NCI-H1417 (cell line): ENCODE data around the gene SLC4A5.
"Not testable (repeated sequence)": the region's sequence is repeated elsewhere in the genome, so short reads cannot be mapped to it uniquely, and the experiment has no call there.

ENCODE experiments used
- DNase-seq, 3 experiments: peaks; one replicate each; lab custom pipeline; 2025; lab: John Stamatoyannopoulos, UW

SLC4A5 gene

GRCh38 chr2:74199275-74199701 lies 143.9 kb downstream of the SLC4A5 start:
- no peak for DNase-seq

DNA sequence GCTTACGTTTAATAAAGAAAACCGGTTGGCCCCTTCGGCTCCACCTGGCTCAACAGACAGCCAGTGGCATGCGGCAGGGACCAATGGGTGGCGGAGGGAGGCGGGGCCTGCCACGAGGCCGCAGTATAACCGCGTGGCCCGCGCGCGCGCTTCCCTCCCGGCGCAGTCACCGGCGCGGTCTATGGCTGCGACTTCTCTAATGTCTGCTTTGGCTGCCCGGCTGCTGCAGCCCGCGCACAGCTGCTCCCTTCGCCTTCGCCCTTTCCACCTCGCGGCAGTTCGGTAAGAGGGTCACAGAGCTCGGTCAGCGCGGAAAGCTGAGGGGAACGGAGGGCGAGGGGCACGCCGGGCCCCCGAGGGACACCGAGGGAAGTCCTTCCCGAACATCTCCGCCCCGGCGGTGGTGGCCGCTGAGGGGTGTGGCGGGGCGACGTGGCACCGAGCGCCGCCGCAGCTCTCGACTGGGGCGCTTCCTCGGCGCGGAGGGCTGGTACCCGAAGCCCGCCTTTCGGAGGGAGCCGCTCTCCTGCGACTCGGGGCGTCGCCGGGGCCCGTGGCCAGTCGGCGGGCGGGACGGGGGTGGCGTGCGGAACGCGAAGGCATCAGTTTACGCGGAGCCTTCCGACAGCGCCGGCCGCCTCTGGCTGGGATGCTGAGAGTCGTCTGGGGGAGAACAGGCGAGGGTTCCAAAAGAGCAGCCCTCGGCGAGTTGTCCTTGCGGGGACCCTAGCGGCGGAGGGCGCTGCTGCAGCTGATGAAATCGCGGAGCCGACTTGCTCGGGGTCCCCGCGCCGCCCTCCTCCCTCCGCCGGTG lies 144.5 kb downstream of the SLC4A5 start, which contains the start of gene MTHFD2:
Gene MTHFD2, plus strand, starts transcription at position 155 of the 814 bp plus-strand sequence. Its CDS starts 27 bp downstream, at position 182.
- peak; percentile 91 to 99 (median 97) for DNase-seq

DNA sequence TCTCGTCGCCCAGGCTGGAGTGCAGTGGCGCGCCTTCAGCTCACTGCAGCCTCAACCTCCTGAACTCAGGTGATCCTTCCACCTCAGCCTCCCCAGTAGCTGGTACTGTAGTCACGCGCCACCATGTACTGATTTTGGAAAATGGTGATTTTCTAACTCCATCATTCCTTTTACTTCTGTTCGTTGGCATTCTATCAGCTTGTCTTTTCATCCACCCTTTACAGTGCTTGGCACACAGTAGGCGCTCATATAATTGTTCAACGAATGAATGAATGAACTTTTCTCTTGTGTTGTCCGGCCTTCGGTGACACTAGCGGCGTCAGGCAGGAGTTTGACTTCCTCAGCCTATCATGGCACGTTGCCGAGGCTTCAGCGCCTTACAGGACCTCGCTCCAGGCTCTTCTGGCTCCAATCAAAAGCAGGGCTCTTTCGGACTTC lies 145.2 kb downstream of the SLC4A5 start:
- no peak for DNase-seq

DNA sequence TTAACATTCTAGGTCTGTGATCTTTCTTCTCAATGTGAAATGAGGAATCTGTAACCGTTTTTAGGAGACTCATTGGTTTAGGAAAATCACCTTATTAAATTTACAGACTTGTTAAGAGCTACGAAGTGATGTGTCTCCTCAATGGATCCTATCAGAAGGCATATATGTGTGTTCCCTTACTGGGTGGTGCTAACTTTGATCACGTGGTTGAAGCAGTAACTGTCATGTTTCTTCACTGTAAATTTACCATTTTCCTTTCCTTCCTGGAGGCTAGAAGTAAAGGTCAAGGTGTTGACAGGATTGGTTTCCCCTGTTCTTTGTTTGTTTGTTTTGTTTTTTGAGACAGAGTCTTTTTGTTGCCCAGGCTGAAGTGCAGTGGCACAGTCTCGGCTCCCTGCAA lies 146.2 kb downstream of the SLC4A5 start:
- no peak for DNase-seq

DNA sequence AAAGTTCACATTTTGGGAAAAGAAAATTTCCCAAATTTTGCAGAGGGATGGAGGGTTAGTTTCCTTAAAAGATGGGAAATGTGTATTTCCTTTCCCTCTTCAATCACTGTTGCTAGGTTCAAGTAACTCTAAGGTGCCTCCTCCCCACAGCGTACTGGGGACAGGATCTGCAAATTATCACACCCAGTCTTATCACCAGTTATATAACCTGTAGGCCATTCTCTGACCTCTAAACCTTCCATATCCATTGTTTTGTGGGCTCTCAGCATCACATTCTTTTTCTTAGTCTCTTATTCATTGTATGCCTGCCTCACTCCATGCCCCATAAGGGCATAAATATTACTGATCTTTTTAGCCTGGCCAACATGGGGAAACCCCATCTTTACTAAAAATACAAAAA lies 148.4 kb downstream of the SLC4A5 start:
- DNase-seq, result no peak

GRCh38 chr2:74191596-74192380 lies 151.4 kb downstream of the SLC4A5 start:
- peak in 2 of 3 experiments; percentile 31 to 59 for DNase-seq

GRCh38 chr2:74188696-74189095 lies 154.5 kb downstream of the SLC4A5 start:
- no peak for DNase-seq

- no peak for DNase-seq
These were observed 155.1 kb downstream of the SLC4A5 start for GRCh38 chr2:74188018-74188601.

- DNase-seq, result not testable (repeated sequence)
These were observed 156.5 kb downstream of the SLC4A5 start for GRCh38 chr2:74186706-74187105.

DNA sequence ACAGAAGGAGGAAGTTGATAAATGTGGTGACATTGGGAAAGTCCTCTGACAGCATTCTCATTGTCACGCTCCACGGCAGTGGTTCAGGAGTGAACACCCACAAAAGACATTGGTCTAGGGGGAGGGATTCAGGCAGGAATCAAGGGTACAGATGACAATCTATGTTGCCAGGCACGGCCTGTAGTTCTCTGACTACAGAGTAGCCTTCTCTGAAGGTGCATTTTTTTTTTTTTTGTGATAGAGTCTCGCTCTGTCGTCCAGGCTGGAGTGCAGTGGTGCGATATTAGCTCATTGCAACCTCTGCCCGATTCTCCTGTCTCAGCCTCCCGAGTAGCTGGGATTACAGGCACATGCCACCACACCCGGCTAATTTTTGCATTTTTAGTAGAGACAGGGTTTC lies 157.2 kb downstream of the SLC4A5 start:
- no peak for DNase-seq

GRCh38 chr2:74183878-74184277 lies 159.3 kb downstream of the SLC4A5 start:
- no peak for DNase-seq

DNA sequence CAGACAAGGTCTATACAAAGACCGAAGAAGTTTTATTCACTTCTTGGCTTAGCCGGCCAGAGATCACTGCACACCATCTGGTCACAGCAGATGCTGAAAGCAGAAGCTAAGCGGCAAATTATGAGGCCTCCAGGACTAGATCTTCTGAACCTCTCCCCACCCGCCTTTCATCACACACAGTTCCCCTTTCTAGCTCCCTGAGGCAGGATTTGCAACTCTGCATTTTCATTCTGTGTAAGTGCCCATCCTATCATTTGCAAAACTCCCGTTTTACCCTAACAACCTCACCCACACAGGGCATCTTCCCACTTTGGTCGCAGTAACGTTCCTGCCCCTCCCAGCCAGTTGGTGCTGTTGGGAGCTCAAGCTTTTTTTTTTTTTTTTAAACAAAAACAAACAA lies 161.5 kb downstream of the SLC4A5 start:
- no peak for DNase-seq

DNA sequence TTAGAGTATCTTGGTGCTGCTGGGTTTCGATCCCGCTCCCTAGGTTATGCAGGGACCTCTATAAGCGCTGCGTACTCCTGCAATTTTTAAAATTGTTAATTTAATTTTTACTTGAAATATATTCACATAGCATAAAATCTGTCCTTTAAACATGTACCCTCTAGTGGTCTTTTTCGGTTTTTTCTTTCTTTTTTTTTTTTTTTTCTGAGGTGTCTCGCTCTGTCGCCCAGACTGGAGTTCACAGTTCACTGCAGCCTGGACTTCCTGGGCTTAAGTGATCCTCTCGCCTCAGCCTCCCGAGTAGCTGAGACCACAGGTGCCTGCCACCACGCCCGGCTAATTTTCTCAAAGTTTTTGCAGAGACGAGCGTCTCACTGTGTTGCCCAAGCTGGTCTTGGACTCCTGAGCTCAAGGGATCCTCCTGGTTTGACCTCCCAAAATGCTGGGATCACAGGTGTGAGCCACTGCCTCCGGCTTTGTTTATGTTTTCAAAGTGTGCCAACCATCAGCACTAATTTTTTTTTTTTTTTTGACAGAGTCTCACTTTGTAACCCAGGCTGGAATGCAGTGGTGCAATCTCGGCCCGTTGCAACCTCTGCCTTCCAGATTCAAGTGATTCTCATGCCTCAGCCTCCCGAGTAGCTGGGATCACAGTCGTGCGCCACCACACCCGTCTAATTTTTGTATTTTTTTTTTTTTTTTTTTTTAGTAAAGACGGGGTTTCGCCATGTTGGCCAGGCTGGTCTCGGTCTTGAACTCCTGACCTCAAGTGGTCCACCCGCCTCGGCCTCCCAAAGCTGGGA lies 164.0 kb downstream of the SLC4A5 start:
- DNase-seq, result no peak

GRCh38 chr2:74178211-74179062 lies 164.8 kb downstream of the SLC4A5 start, which contains the start of gene MOB1A:
MOB1A (minus strand) TSS chr2:74178879; CDS start chr2:74178674, 205 bp downstream.
- DNase-seq, result peak; percentile 94 to 100 (median 99)

- no peak for DNase-seq
These were observed 165.5 kb downstream of the SLC4A5 start for GRCh38 chr2:74177696-74178095.

- no peak for DNase-seq
These were observed 168.3 kb downstream of the SLC4A5 start for GRCh38 chr2:74174909-74175308.

DNA sequence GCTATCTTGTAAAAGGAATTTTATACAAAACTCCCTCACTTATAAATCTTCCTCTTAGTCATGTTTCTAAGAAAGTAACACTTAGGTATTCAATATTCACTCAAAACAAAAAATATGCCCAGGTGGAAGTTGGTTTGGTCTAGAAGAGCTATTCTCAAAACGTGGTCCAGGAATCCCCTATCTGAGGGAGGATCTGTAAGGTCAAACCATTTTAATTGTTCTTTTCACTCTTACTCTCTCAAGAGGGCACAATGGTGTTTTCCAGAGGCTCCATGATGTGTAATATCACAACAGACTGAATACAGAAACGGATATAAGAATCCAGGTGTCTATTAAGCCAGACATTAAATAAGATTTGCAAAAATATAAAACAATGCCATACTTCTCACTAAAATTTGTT lies 174.5 kb downstream of the SLC4A5 start:
- DNase-seq, result no peak
